Neural progenitor cell (in vitro differentiated cells): ENCODE results near the gene KCNQ1.

Source experiments
- CTCF ChIP-seq: fragments of 200-600 bp; sonication (generic); IDR thresholded peaks from 2 replicates; pipeline ENCODE4 v1.5.1; 2017; ENCODE audit warnings: antibody characterized with exemption, mild to moderate bottlenecking
- EZH2phosphoT487 ChIP-seq: fragments of 200-600 bp; sonication (generic); IDR thresholded peaks from 2 replicates; pipeline ENCODE4 v1.6.1; 2017; ENCODE audit warnings: antibody characterized with exemption

- TF ChIP-seq CTCF (peak; percentile 8), EZH2phosphoT487 (peak; percentile 84)
Measured at GRCh38 chr11:2693271-2694261, 248.8 kb downstream of the KCNQ1 start.
